Measurements from ENCODE around the gene COL4A4. TPM values are rescaled to one million over a fixed set of nuclear protein-coding genes. Genes with fewer than 3 reads are reported as not detected.

The COL4A4 gene
- total RNA-seq, 2 donors from 2014 or later: 3.0 to 6.1 TPM

- Histone ChIP-seq H3K4me1 (replicated peaks) (no peaks in the 10 kb centered on the region), H3K27ac (no peak overlapping the region), H3K4me3 (no peak overlapping the region), H3K9me3 (no peaks in the 10 kb centered on the region), H3K27me3 (replicated peaks; ENCODE audit: insufficient read depth) (no peaks in the 10 kb centered on the region), H3K36me3 (no peaks in the 10 kb centered on the region)
- TF ChIP-seq POLR2AphosphoS5 (IDR thresholded peaks at IDR 0.05) (no peak), POLR2A (IDR thresholded peaks at IDR 0.05) (no peak)
- TF ChIP-seq, protein P1, sequence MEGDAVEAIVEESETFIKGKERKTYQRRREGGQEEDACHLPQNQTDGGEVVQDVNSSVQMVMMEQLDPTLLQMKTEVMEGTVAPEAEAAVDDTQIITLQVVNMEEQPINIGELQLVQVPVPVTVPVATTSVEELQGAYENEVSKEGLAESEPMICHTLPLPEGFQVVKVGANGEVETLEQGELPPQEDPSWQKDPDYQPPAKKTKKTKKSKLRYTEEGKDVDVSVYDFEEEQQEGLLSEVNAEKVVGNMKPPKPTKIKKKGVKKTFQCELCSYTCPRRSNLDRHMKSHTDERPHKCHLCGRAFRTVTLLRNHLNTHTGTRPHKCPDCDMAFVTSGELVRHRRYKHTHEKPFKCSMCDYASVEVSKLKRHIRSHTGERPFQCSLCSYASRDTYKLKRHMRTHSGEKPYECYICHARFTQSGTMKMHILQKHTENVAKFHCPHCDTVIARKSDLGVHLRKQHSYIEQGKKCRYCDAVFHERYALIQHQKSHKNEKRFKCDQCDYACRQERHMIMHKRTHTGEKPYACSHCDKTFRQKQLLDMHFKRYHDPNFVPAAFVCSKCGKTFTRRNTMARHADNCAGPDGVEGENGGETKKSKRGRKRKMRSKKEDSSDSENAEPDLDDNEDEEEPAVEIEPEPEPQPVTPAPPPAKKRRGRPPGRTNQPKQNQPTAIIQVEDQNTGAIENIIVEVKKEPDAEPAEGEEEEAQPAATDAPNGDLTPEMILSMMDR (IDR thresholded peaks at IDR 0.05): no peak
- WGBS: 87% methylated on average over 4 of the region's 4 CpGs
- intact Hi-C loops (cut with DNase I): loop anchor here (10.0 kb wide), 1 partner anchor 144 kb away; the partner anchor contains the start of gene RHBDD1
- no peak for DNase-seq (ENCODE audit: low spot score)
Measured at GRCh38 chr2:226979004-226979403, 185.0 kb downstream of the COL4A4 start.

GRCh38 chr2:226978300-226978699, 185.7 kb downstream of the COL4A4 start:
- no peak for TF ChIP-seq POLR2AphosphoS5 (IDR thresholded peaks at IDR 0.05)
- TF ChIP-seq POLR2A (IDR thresholded peaks at IDR 0.05): no peak
- TF ChIP-seq, protein P1 (IDR thresholded peaks at IDR 0.05): no peak
- no peak overlapping the region for H3K27ac ChIP-seq
- no peaks in the 10 kb centered on the region for H3K4me1 ChIP-seq (replicated peaks)
- no peak for DNase-seq (ENCODE audit: low spot score)
- H3K9me3 ChIP-seq: no peaks in the 10 kb centered on the region
- no peak overlapping the region for H3K4me3 ChIP-seq
- H3K27me3 ChIP-seq (replicated peaks; ENCODE audit: insufficient read depth): no peaks in the 10 kb centered on the region
- WGBS: 91% methylated on average over 7 of the region's 7 CpGs
- H3K36me3 ChIP-seq: no peaks in the 10 kb centered on the region
- intact Hi-C loops (cut with DNase I): loop anchor here (10.0 kb wide), 1 partner anchor 143 kb away; the partner anchor contains the start of gene RHBDD1

- H3K27me3 ChIP-seq (replicated peaks; ENCODE audit: insufficient read depth): no peaks in the 10 kb centered on the region
- H3K4me3 ChIP-seq: no peak overlapping the region
- H3K4me1 ChIP-seq (replicated peaks): no peaks in the 10 kb centered on the region
- H3K27ac ChIP-seq: no peak overlapping the region
- 16% methylated on average over 2 of the region's 2 CpGs for WGBS
- no peak for DNase-seq (ENCODE audit: low spot score)
- no peaks in the 10 kb centered on the region for H3K36me3 ChIP-seq
- intact Hi-C loops (cut with DNase I): loop anchor here (10.0 kb wide), 1 partner anchor 143 kb away; the partner anchor contains the start of gene RHBDD1
- TF ChIP-seq, protein P1 (IDR thresholded peaks at IDR 0.05): no peak
- no peak for TF ChIP-seq POLR2AphosphoS5 (IDR thresholded peaks at IDR 0.05)
- H3K9me3 ChIP-seq: no peaks in the 10 kb centered on the region
Measured at GRCh38 chr2:226977775-226978190, 186.2 kb downstream of the COL4A4 start.

DNA sequence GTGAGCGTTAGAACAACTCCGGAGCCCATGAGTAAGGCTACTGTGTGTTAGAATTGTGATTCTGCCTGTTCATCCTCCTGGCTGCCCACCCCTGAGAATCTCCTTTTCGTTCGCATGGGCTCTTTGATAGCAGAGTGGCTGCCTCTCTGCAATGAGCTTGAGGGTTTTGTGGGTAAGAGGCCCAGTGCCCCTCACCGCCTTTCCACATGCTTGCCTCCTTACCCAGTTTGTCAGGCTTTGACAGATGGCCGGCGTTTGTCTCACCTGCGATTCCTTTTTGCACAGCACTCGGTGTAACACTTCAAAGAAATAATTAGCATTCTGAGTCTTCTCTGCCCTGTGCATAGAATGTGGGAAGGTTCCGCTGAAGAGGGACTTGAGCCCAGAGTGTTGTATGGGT, 190.2 kb downstream of the COL4A4 start:
- H3K27me3 ChIP-seq (replicated peaks; ENCODE audit: insufficient read depth): no peaks in the 10 kb centered on the region

More for the DNA sequence above, 190.2 kb downstream of the COL4A4 start:
- H3K27ac ChIP-seq: no peak overlapping the region
- DNase-seq (ENCODE audit: low spot score): no peak
- intact Hi-C loops (cut with DNase I): loop anchor here (10.0 kb wide), 1 partner anchor 139 kb away; the partner anchor contains the start of gene RHBDD1
- H3K4me1 ChIP-seq (replicated peaks): no peaks in the 10 kb centered on the region
- H3K9me3 ChIP-seq: no peaks in the 10 kb centered on the region
- H3K4me3 ChIP-seq: no peak overlapping the region
- H3K36me3 ChIP-seq: no peaks in the 10 kb centered on the region
- WGBS: 92% methylated on average over 10 of the region's 10 CpGs
- TF ChIP-seq, protein P1 (IDR thresholded peaks at IDR 0.05): no peak
- TF ChIP-seq POLR2AphosphoS5 (IDR thresholded peaks at IDR 0.05): no peak
- TF ChIP-seq POLR2A (IDR thresholded peaks at IDR 0.05): no peak

All from prostate gland (tissue), 2 donors.